Left forelimb (tissue), 1 donor: ENCODE data around the gene REM2.

Experiments
- DNase-seq: peaks from one replicate; pipeline ENCODE4 v3.0.0-alpha.2; 2018; ENCODE audit warnings: low spot score

REM2 gene, protein sequence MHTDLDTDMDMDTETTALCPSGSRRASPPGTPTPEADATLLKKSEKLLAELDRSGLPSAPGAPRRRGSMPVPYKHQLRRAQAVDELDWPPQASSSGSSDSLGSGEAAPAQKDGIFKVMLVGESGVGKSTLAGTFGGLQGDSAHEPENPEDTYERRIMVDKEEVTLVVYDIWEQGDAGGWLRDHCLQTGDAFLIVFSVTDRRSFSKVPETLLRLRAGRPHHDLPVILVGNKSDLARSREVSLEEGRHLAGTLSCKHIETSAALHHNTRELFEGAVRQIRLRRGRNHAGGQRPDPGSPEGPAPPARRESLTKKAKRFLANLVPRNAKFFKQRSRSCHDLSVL

DNA sequence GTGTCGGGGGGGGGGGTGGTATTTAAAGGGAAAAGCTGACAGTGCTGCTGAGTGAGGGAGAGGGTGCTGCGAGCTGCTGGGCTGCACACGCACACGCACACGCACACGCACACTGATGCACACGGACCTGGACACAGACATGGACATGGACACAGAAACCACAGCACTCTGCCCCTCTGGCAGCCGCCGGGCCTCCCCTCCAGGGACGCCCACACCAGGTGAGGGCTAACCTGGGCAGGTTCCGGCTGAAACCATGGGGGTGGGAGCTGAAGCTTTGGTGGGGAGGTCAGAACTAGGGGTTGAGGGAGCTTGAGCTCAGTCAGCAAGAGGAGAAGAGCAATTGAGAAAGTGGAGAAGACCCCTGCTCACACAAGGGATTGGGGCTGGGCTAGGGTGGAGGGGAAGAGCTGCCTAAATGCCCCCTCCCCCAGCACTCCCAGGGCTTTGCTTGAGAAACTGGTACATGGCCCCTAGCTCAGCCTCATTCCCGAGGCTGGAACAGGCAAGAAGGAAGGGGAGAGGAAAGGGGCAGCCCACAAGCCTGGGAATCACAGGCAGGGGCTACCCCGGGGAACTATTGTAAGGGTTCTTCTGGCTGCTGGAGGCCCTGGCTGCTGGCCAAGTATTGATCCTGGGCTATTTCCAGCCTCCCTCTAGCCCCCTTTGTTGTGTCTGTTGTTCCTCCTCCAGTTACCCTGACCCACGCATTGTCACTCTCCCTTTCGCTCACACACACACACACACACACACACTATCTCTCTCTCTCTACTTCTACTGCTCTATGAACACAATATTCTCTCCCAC lies at the start of gene REM2:
TSS of gene REM2 (plus strand) at position 50 of the 804 bp plus-strand sequence. CDS start at position 116, 66 bp downstream.
- no peak for DNase-seq

DNA sequence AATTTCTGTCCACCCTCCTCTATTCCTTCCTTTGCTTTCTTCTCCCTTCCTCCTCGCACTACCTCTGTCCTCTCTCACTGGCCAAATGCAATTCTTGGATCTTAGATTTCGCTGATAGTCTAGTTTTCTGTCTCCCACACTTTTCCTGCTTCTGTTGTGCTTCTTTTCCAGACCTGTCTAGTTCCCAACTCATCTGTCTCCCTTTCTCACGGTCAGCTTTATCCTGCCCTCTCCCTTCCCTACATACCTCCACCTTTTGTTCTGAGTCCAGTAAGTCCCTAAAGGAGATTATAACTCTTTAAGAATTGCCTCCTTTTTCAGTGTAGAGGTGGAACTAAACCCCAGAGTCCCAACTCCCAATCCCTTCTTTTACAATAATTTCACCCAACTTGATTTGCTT lies 47.5 kb upstream of the REM2 start:
- no peak for DNase-seq

DNA sequence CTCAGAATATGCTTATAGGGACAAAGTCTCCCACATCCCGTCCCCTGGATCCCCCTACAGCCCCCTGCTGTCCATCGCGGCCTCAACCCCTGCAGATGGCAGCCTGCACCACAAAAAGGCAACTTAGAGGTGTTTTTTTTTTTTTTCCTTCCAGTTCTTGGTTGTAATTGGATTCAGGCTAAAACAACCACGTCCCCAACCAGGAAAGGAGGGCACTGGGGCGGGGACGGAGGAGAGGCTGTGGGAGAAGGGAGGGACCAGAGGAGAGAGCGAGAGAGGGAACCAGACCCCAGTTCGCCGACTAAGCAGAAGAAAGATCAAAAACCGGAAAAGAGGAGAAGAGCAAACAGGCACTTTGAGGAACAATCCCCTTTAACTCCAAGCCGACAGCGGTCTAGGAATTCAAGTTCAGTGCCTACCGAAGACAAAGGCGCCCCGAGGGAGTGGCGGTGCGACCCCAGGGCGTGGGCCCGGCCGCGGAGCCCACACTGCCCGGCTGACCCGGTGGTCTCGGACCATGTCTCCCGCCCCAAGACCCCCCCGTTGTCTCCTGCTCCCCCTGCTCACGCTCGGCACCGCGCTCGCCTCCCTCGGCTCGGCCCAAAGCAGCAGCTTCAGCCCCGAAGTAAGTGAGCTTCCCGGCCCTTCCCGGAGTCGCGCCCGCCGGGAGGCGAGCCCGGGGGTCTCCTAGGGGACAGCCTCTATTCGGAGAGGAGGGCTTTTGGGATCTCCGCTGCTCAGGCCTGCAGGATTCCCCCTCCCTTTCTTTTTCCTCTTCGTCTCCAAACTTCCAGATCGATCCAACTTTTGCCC lies 46.5 kb upstream of the REM2 start, which contains the start of gene MMP14:
TSS of gene MMP14 (plus strand) at position 285 of the 813 bp plus-strand sequence. CDS start at position 518, 233 bp downstream.
- peak; percentile 87 for DNase-seq

- DNase-seq = peak; percentile 79
These were observed 45.8 kb upstream of the REM2 start for GRCh38 chr14:22837114-22837749.

- no peak for DNase-seq
These were observed 45.1 kb upstream of the REM2 start for GRCh38 chr14:22837750-22838538.

GRCh38 chr14:22838631-22839041 lies 44.4 kb upstream of the REM2 start:
- no peak for DNase-seq

DNA sequence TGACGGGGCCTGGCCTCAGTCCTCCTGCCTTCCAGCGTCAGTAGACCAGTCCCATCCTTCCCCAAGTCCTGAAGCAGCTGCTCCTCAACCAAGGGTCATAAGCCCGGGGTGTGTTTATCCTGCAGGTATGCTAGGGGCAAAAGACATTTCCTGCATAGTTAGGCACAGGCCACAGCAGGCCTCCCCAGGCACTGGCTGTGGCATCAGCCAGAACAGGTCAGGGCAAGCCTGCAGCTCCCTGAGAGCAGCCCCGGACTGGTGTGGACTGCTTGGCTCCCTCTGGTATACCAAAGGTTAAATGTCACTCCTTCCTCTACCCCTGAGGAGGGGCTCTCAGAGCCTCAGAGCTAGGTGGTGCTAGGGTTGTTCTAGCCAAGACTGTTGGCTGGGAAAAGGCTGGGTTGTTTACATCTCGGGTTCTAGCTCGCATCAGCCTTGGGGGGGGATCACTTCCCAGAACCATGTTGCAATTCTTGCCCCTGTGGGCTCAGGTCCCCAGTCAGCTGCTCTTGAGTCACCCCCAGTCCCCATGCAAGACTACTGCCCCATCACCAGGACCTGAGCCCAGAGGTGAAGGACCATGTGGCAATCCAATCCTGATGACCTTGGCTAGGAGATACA lies 43.8 kb upstream of the REM2 start:
- no peak for DNase-seq

- DNase-seq = no peak
These were observed 41.7 kb upstream of the REM2 start for GRCh38 chr14:22841311-22841710.

GRCh38 chr14:22841769-22842168 lies 41.3 kb upstream of the REM2 start:
- DNase-seq = no peak

DNA sequence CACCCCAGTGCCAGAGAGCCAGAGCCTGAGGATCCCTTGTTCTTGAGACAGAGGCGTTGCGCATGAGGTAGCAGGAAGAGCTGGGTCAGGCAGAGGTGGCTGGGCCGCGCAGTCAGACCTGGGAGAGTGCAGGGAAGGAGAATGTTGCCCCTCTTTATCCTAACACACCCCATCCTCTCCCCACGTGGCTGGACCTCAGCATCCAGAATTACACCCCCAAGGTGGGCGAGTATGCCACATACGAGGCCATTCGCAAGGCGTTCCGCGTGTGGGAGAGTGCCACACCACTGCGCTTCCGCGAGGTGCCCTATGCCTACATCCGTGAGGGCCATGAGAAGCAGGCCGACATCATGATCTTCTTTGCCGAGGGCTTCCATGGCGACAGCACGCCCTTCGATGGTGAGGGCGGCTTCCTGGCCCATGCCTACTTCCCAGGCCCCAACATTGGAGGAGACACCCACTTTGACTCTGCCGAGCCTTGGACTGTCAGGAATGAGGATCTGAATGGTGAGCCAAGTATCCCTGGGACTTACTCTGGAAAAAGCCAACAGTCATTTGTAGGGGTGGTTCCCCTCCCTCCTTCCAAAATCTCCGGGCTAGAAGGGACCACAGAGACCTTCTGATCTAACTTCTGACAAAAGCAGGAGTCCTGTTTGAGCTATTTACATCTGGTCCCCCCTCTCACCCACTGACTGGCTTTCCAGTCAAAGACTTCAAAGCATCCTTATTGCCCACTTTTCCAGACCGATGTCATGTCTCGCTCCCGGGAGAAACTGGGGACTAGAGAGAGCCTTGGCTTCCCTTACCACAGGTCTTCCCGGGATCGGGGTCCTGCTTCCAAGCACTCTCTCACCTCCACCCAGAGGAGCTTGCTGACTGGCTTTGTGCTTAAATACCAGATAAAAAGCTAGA lies 40.6 kb upstream of the REM2 start:
- no peak for DNase-seq

DNA sequence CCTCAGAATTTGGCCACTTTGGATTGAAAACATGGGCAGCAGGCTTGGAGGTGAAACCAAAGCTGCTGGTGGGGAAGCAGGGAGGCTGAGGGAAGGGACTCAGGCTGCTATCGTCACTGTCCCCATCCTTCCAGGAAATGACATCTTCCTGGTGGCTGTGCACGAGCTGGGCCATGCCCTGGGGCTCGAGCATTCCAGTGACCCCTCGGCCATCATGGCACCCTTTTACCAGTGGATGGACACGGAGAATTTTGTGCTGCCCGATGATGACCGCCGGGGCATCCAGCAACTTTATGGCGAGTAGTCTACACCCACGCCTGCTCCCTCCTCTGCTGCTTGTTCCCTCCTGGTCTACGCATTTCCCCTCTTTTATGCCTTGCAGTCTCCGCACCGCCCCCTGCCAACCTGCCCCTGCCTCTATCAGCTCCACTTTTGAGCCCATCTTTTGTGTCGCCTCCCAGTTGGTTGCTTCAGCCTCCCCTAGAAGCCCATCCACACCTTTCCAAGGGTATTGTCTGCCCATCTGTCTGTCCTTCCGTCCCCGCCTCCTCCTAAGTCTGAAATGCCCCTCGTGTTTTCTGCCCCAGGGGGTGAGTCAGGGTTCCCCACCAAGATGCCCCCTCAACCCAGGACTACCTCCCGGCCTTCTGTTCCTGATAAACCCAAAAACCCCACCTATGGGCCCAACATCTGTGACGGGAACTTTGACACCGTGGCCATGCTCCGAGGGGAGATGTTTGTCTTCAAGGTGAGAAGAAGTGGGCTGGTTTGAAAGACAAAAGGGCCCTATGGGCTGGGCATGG lies 39.7 kb upstream of the REM2 start:
- no peak for DNase-seq

GRCh38 chr14:22844221-22845102 lies 38.6 kb upstream of the REM2 start:
- no peak for DNase-seq

DNA sequence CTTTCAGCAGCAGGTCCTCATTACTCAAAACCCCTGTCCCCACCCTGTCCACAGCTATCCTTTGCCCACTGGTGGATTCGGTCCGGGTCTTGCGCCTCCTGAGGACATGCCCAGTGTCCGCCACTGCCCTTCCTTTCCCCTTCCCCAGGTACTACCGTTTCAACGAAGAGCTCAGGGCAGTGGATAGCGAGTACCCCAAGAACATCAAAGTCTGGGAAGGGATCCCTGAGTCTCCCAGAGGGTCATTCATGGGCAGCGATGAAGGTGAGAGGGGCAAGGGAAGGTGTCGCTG lies 38.0 kb upstream of the REM2 start:
- no peak for DNase-seq

- DNase-seq = no peak
These were observed 37.0 kb upstream of the REM2 start for GRCh38 chr14:22845821-22846625.

- no peak for DNase-seq
These were observed 36.2 kb upstream of the REM2 start for GRCh38 chr14:22846811-22847307.

- DNase-seq = no peak
These were observed 35.2 kb upstream of the REM2 start for GRCh38 chr14:22847661-22848341.
